ACC112 (cell line): ENCODE results near the gene FAM168A.

Experiments
- H2AFZ ChIP-seq: fragments of 200-600 bp; sonication (generic); one replicate; pipeline ENCODE4 v1.6.0; 2017; ENCODE audit warnings: antibody characterized with exemption, low read length; ENCODE audit not compliant: unreplicated experiment
- H3K27ac ChIP-seq: fragments of 200-600 bp; sonication (generic); 2 replicates; pipeline ENCODE4 v1.5.1; 2014; ENCODE audit warnings: low read depth, mild to moderate bottlenecking, antibody characterized with exemption, low read length, moderate library complexity
- H3K27me3 ChIP-seq: fragments of 200-600 bp; sonication (generic); 2 replicates; pipeline ENCODE4 v1.6.1; 2014; ENCODE audit warnings: mild to moderate bottlenecking, antibody characterized with exemption, low read length, moderate library complexity, mixed read lengths; ENCODE audit not compliant: insufficient read depth
- H3K36me3 ChIP-seq: fragments of 200-600 bp; sonication (generic); 2 replicates; pipeline ENCODE4 v1.6.1; 2016; ENCODE audit warnings: mild to moderate bottlenecking, antibody characterized with exemption, low read length, moderate library complexity, mixed read lengths; ENCODE audit not compliant: insufficient read depth
- H3K4me1 ChIP-seq: fragments of 200-600 bp; sonication (generic); one replicate; pipeline ENCODE4 v1.6.1; 2016; ENCODE audit warnings: low read length, mixed read lengths; ENCODE audit not compliant: insufficient read depth, unreplicated experiment, control insufficient read depth
- H3K4me3 ChIP-seq: fragments of 200-600 bp; sonication (generic); 2 replicates; pipeline ENCODE4 v1.5.1; 2014; ENCODE audit warnings: mild to moderate bottlenecking, low read depth, low read length
- H3K79me2 ChIP-seq: fragments of 200-600 bp; sonication (generic); one replicate; pipeline ENCODE4 v1.6.0; 2016; ENCODE audit warnings: low read length; ENCODE audit not compliant: control insufficient read depth, unreplicated experiment, insufficient read depth

FAM168A gene

DNA sequence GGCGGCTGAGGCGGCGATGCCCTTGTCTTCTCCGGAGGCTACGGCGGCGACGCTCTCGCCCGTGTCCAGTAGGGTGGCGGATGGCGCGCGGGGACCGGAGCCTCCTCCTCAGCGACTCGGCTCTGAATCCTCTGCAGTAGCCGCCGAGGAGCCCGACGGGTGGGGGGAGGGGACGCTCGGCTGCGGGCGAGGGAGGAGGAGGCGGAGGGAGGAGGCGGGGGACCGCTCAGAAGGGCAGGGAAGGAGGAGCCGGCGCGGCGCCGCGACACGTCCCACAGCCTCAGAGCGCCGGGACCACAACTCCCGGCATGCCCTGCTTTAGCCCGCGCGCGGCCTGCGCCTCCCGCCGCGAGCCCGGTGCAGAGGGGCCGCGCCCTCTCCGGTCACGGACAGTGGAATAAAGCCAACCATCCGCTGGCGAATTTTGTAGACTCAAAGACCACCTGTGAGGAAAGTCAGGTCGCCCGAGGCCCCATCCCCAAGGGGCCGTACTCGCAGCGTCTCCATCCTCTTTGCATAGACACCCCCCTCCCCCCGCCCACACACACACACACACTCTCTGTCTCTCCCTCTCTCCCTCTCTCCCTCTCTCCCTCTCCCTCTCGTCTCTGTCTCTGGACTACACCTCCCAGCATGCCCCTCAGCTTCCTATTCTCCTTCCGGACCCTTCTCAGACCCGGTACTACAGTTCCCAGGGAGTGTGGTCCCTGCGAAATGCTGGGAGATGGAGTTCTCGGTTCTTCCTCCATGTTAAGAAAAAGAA is at the start of gene FAM168A:
FAM168A (minus strand) TSS at position 157 of the 763 bp plus-strand sequence. CDS start 129,638 bp downstream, outside the sequence.
- Histone ChIP-seq H3K36me3 (no peaks in the 10 kb centered on the region), H2AFZ (peak within 1 kb of the TSS; percentile 88), H3K27ac (peak within 1 kb of the TSS; percentile 27), H3K27me3 (no peaks in the 10 kb centered on the region), H3K4me1 (peaks cover 16% of the 10 kb centered on the region), H3K79me2 (peaks cover 31% of the 10 kb centered on the region), H3K4me3 (peak within 1 kb of the TSS; percentile 80)

- H3K4me3 ChIP-seq, result no peak overlapping the region
- H3K79me2 ChIP-seq, result no peaks in the 10 kb centered on the region
- no peaks in the 10 kb centered on the region for H3K4me1 ChIP-seq
- peaks cover 17% of the 10 kb centered on the region for H3K27me3 ChIP-seq
- no peak overlapping the region for H2AFZ ChIP-seq
- no peaks in the 10 kb centered on the region for H3K36me3 ChIP-seq
- no peak overlapping the region for H3K27ac ChIP-seq
Measured at GRCh38 chr11:73647459-73648100, 49.7 kb upstream of the FAM168A start.

DNA sequence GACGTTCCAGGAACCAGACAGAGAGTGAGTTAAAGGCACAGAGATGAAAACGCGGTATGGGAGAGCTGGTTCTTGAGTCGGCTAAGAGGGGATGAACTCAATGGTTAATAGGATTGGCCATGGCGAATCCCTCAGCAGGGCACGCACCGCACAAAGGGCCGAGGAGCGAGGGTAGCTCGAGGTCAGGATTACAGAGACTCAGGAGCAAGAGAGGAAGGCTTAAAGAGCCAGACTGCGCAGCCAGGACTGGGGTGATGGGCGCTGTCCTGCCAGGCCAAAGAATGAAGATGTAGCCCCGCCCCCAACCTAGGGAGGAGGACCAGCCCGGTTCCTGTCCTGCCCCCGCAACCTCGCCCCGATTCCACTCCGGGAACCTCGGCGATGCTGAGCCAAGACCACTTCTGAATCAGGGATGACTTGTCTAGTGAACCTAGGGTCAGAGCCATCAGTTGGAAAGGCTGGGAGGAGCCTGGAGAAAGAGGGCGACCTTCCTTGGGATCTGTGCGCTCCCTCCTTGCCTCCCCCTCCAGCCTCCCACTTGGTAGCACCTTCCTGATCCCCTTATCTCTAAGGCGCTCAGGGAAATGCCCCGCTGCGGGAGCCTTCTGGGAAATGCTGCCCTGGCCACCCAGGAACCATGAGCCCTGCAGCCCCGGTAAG is 48.2 kb upstream of the FAM168A start, which contains the start of gene PLEKHB1:
PLEKHB1 (plus strand) TSS at position 610 of the 660 bp plus-strand sequence; CDS start at position 638, 28 bp downstream.
- Histone ChIP-seq H3K27ac (no peak within 1 kb of the TSS), H3K79me2 (no peaks in the 10 kb centered on the region), H3K4me3 (no peak within 1 kb of the TSS), H3K27me3 (peaks cover 20% of the 10 kb centered on the region), H2AFZ (no peak within 1 kb of the TSS), H3K4me1 (no peaks in the 10 kb centered on the region), H3K36me3 (no peaks in the 10 kb centered on the region)

DNA sequence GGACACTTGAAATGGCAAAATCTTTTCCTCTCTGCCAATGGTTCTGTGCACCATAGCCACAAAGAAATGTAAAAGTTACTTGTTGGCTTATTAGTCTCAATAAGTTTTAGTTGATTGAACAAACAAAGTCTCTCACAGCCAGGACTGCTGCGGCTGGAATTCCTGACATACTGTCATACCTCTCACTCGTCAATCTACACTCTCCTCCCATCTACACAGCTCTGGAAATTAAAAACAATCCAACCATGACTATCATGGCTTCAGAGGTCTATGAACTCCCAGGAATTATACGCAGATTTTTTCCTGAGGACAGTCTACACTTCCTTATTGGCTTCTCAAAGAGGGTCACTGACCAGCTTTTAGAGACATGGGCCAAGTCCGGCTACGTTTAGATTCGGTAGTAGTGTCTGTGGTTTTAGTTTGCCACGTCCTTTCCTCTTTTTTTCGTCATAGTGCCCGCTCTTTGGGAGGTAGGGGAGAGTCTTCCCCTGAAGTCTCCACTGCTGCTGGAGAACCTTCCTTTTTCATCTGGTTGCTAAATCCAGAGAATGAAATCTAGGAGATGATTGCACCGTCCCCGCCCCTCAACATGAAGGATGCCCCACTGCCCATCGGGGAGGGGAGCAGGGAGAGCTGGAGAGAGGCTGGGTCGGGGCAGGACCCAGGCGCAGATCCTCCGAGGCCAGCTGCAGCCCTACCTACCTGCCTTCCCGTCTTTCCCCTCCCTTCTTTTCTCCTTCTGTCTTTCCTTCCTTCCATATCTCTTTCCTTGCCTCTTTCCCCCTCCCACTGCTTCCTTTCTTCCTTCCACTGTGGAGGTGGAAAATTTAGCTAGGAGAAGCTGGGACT is 47.4 kb upstream of the FAM168A start:
- Histone ChIP-seq H3K4me1 (no peaks in the 10 kb centered on the region), H2AFZ (no peak overlapping the region), H3K36me3 (no peaks in the 10 kb centered on the region), H3K27me3 (peaks cover 20% of the 10 kb centered on the region), H3K27ac (no peak overlapping the region), H3K4me3 (no peak overlapping the region), H3K79me2 (no peaks in the 10 kb centered on the region)

DNA sequence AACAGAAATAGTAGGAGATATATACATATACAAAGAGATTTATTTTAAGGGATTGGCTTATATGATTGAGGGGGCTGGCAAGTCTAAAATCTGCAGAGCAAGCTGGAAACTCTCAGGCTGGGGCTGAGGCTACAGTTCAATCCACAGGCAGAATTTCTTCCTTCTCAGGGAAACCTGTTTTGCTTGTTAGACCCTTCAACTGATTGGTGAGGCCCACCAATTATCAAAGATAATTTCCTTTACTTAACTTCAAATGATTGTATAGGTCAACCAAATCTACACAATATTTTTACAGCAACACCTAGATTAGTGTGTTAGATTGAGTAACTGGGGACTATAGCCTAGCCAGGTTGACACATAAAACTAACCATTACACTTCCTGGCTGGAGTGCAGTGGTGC is 43.8 kb upstream of the FAM168A start:
- Histone ChIP-seq H3K27me3 (peaks cover 18% of the 10 kb centered on the region), H2AFZ (no peak overlapping the region), H3K79me2 (no peaks in the 10 kb centered on the region), H3K27ac (no peak overlapping the region), H3K4me3 (no peak overlapping the region), H3K4me1 (no peaks in the 10 kb centered on the region), H3K36me3 (no peaks in the 10 kb centered on the region)

DNA sequence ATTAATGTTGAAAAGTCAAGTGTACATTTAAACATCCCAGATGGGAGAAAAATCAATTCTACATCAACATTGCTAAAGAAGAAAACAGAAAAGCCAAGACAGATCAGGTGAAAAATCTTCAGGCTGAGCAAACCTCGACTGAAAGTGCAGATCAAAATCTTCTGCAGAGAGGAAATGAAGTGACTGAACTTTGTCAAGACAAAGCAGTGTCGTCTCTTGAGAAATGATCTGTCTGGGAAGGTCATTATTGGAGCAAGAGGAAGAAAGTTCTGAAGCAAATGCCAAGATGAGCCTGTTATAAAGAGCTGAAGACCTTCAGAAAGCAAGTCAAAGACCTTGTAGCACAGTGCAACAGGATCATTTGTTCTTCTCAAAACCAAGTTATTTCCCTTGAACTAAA is 42.7 kb upstream of the FAM168A start:
- Histone ChIP-seq H3K4me3 (no peak overlapping the region), H3K4me1 (no peaks in the 10 kb centered on the region), H2AFZ (no peak overlapping the region), H3K36me3 (no peaks in the 10 kb centered on the region), H3K79me2 (no peaks in the 10 kb centered on the region), H3K27me3 (peaks cover 10% of the 10 kb centered on the region), H3K27ac (no peak overlapping the region)

DNA sequence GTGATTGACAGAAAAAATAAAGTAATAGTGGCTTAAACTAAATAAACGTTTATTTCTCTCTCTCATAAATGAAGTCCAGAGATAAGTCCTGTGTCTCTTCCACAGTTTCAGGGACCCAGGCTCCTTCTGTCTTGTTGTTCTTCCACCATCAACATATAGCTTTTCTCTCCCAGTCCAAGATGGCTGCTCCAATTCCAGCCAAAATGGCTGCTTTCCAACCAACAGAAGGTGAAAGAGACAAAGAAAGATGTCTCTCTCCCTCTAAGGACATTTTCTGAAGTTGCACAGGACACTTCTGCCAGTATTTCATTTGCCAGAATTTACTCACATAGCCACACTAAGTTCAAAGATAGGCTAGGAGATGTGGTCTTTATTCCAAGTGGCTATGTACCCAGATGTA is 39.1 kb upstream of the FAM168A start:
- H3K79me2 ChIP-seq, result no peaks in the 10 kb centered on the region
- H3K4me1 ChIP-seq, result no peaks in the 10 kb centered on the region
- no peak overlapping the region for H3K27ac ChIP-seq
- H3K4me3 ChIP-seq, result no peak overlapping the region
- H2AFZ ChIP-seq, result no peak overlapping the region
- H3K36me3 ChIP-seq, result no peaks in the 10 kb centered on the region
- peaks cover 3% of the 10 kb centered on the region; the same call in 1 of the 2 replicates for H3K27me3 ChIP-seq

- Histone ChIP-seq H3K4me3 (no peak overlapping the region), H3K27me3 (no peaks in the 10 kb centered on the region), H3K4me1 (no peaks in the 10 kb centered on the region), H3K36me3 (no peaks in the 10 kb centered on the region), H2AFZ (no peak overlapping the region), H3K27ac (no peak overlapping the region), H3K79me2 (no peaks in the 10 kb centered on the region)
Measured at GRCh38 chr11:73636249-73636648, 38.3 kb upstream of the FAM168A start.

GRCh38 chr11:73635721-73636120 is 37.8 kb upstream of the FAM168A start:
- no peak overlapping the region for H2AFZ ChIP-seq
- H3K4me3 ChIP-seq, result no peak overlapping the region
- H3K27ac ChIP-seq, result no peak overlapping the region
- H3K27me3 ChIP-seq, result no peaks in the 10 kb centered on the region
- no peaks in the 10 kb centered on the region for H3K36me3 ChIP-seq
- H3K4me1 ChIP-seq, result no peaks in the 10 kb centered on the region
- H3K79me2 ChIP-seq, result no peaks in the 10 kb centered on the region

DNA sequence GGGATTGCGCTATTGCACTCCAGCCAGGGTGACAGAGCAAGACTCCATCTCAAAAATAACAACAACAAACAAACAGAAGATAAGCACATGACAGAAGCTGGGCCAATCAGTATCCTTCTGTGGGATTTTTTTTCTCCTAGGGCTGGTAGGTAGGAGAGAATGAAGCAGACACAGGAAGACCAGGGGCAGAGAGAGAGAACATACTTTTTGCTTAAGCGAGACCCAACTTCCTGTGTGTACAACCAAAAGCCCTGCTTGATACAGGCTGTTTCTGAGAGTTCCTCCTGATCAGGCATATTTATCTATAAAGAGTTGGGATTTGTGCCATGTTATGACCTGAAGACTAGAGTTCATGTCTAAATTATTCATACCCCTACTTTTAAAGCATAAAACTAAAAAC is 36.1 kb upstream of the FAM168A start:
- no peak overlapping the region for H3K4me3 ChIP-seq
- no peak overlapping the region for H3K27ac ChIP-seq
- H3K4me1 ChIP-seq, result no peaks in the 10 kb centered on the region
- H2AFZ ChIP-seq, result no peak overlapping the region
- H3K79me2 ChIP-seq, result no peaks in the 10 kb centered on the region
- H3K27me3 ChIP-seq, result no peaks in the 10 kb centered on the region
- H3K36me3 ChIP-seq, result no peaks in the 10 kb centered on the region
